Measurements from ENCODE around the gene VTI1A.

The VTI1A gene

GRCh38 chr10:112755446-112756234 lies 308.6 kb downstream of the VTI1A start:
- no peak for DNase-seq (ENCODE audit: low read depth in 3 of 3)

GRCh38 chr10:112756235-112756527 lies 309.2 kb downstream of the VTI1A start:
- no peak for DNase-seq (ENCODE audit: low read depth in 3 of 3)

GRCh38 chr10:112758961-112759360 lies 311.9 kb downstream of the VTI1A start:
- DNase-seq (ENCODE audit: low read depth in 3 of 3), result no peak

DNA sequence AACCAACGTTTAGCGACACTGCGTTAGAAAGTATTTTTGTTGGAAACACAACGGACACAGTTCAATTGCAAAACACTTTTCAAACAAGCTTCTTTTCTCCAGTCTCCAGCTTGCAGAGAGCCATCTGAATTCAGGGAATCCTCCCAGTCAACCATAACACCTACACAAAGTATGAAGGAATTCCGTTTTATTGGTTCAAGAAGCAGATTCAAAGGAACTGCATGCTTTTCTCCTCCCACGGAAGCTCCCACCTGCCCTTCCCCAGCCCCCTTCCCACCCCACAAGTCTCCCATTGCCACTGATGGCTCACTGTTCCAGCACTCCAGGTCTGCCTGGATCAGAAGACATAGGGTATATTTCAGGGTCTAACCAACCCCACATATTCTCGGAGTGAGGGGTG lies 312.5 kb downstream of the VTI1A start:
- DNase-seq (ENCODE audit: low read depth in 3 of 3), result no peak

GRCh38 chr10:112761256-112761655 lies 314.2 kb downstream of the VTI1A start:
- no peak for DNase-seq (ENCODE audit: low read depth in 3 of 3)

- DNase-seq (ENCODE audit: low read depth in 3 of 3), result no peak
Observed at GRCh38 chr10:112763916-112764520, 317.0 kb downstream of the VTI1A start.

- no peak for DNase-seq (ENCODE audit: low read depth in 3 of 3)
Observed at GRCh38 chr10:112765717-112766235, 318.8 kb downstream of the VTI1A start.

GRCh38 chr10:112766636-112767035 lies 319.6 kb downstream of the VTI1A start:
- DNase-seq (ENCODE audit: low read depth in 3 of 3), result no peak

GRCh38 chr10:112767156-112767555 lies 320.1 kb downstream of the VTI1A start:
- no peak for DNase-seq (ENCODE audit: low read depth in 3 of 3)

GRCh38 chr10:112768121-112768520 lies 321.1 kb downstream of the VTI1A start:
- DNase-seq (ENCODE audit: low read depth in 3 of 3), result no peak

DNA sequence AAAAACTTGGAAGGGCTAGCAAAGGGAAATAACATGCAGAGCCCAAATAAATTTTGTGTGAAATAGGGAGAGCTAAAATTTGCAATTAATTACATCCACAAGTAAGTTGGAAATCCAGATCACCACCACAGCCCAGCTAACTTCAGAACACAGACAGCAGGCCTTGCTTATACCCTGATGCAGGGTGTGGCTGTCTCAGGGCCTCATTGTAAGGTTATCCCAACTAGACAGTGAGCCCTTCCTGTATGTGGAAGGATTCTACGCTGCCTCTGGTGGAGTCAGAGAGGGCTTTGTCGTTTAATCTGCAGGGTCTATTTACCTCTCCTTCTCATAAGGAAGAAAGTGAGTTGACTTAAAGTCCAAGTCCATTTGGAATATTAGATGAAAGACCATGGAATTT lies 322.1 kb downstream of the VTI1A start:
- DNase-seq (ENCODE audit: low read depth in 3 of 3), result no peak

DNA sequence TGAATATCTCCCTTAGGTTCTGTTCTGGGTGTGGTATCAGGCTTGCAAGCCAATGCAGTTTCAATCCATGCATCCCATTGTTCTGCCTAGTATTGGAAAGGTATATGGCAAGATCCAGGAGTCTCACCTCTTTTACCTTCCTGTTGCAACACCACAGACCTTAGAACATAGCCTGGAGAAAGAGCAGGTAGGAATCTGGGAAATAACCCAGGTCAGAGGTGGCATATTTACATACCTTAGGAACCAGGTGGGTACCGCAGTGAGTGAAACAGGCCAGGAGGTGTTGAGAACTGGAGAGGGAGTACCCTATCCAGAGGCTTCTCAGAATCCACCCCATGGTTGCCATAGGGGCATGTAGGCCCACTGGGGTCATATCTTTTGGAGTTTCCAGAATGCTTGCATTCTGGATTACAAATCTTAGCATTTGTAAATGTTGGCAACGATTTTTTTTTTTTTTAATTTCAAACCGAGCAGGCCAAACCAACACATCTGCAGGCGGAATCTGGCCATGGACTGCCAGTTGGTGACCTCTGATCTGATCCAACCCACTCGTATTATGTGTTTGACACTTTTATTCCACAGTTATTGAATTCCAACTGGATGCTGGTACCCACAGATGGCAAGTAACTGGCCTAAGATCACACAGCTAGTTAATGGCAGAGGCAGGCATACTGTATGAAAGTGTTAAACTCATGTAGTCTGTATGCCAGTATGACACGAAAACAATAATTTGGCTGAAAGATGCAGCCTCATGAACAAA lies 322.8 kb downstream of the VTI1A start:
- no peak for DNase-seq (ENCODE audit: low read depth in 3 of 3)

GRCh38 chr10:112771733-112772132 lies 324.7 kb downstream of the VTI1A start:
- DNase-seq (ENCODE audit: low read depth in 3 of 3), result no peak

GRCh38 chr10:112773783-112774182 lies 326.8 kb downstream of the VTI1A start:
- DNase-seq (ENCODE audit: low read depth in 3 of 3), result no peak

- no peak for DNase-seq (ENCODE audit: low read depth in 3 of 3)
Observed at GRCh38 chr10:112774210-112774609, 327.2 kb downstream of the VTI1A start.

GRCh38 chr10:112774798-112775197 lies 327.8 kb downstream of the VTI1A start:
- no peak for DNase-seq (ENCODE audit: low read depth in 3 of 3)

- DNase-seq (ENCODE audit: low read depth in 3 of 3), result no peak
Observed at GRCh38 chr10:112775381-112775780, 328.4 kb downstream of the VTI1A start.

DNA sequence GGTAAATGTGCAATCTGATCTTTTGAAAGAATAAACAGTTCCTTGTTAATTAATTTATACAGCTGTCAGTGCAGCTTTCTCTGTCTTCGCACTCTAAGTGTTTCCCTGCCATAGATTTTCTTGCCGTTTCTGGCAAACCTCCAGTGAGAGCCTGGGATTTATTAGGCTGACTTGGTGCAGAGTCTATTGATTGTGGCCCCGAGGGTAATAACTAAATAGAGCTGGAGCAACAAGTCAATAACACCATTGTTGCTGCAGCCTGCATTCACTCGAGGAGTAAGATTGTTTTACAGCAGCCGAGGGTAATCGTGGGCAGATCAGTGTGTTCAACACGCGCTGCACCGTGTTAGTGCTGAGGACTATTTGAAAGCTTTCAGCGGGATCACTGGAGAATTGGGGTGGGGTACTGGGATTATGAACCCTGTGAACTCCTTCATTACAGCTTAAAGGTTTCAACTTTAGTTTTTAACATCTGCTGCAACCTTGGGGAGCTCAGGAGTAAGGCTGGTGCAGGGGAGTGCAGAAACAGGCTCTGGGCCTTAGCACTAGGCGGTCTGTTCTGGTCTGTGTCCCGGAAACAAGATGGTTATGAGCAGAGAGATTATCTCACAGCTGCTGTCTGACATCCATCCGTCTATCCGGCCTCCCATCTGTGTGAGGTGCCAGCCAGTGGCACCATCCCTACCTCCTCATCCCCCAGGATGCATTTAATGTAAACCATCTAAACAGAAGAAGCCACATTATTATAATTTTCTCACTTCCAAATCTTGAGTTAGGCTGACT lies 329.1 kb downstream of the VTI1A start:
- DNase-seq (ENCODE audit: low read depth in 3 of 3), result no peak

- DNase-seq (ENCODE audit: low read depth in 3 of 3), result no peak
Observed at GRCh38 chr10:112778579-112778978, 331.6 kb downstream of the VTI1A start.

GRCh38 chr10:112779025-112779770 lies 332.2 kb downstream of the VTI1A start:
- no peak for DNase-seq (ENCODE audit: low read depth in 3 of 3)

GRCh38 chr10:112782200-112782907 lies 335.3 kb downstream of the VTI1A start:
- no peak for DNase-seq (ENCODE audit: low read depth in 3 of 3)
